GM19238 (cell line): ENCODE data around the gene OPA3.
A peak's percentile ranks its signal among the peaks of the same experiment; 100 is the strongest.

ENCODE experiments used
- DNase-seq: peaks from one replicate; pipeline ENCODE4 v3.0.0; 2011; ENCODE audit warnings: low spot score; ENCODE audit not compliant: insufficient read length

Gene OPA3

GRCh38 chr19:45567609-45568008 is 17.0 kb downstream of the OPA3 start:
- DNase-seq, result no peak

GRCh38 chr19:45564131-45564780 is 20.3 kb downstream of the OPA3 start:
- DNase-seq, result no peak

- DNase-seq, result no peak
Measured at GRCh38 chr19:45560686-45561085, 23.9 kb downstream of the OPA3 start.

- no peak for DNase-seq
Measured at GRCh38 chr19:45560038-45560437, 24.6 kb downstream of the OPA3 start.

GRCh38 chr19:45558399-45558878 is 26.2 kb downstream of the OPA3 start:
- peak; percentile 56 for DNase-seq

- DNase-seq, result no peak
Measured at GRCh38 chr19:45556835-45557234, 27.8 kb downstream of the OPA3 start.

- DNase-seq, result no peak
Measured at GRCh38 chr19:45554481-45554880, 30.1 kb downstream of the OPA3 start.

GRCh38 chr19:45553464-45553863 is 31.1 kb downstream of the OPA3 start:
- DNase-seq, result no peak

GRCh38 chr19:45547965-45548609 is 36.5 kb downstream of the OPA3 start:
- no peak for DNase-seq

- no peak for DNase-seq
Measured at GRCh38 chr19:45547211-45547770, 37.3 kb downstream of the OPA3 start.

GRCh38 chr19:45542234-45542668 is 42.4 kb downstream of the OPA3 start:
- DNase-seq, result no peak

- DNase-seq, result no peak
Measured at GRCh38 chr19:45539459-45539858, 45.1 kb downstream of the OPA3 start.

- no peak for DNase-seq
Measured at GRCh38 chr19:45531349-45531748, 53.3 kb downstream of the OPA3 start.

GRCh38 chr19:45529420-45529785 is 55.2 kb downstream of the OPA3 start:
- DNase-seq, result no peak

- DNase-seq, result no peak
Measured at GRCh38 chr19:45528744-45529419, 55.7 kb downstream of the OPA3 start.

GRCh38 chr19:45528149-45528743 is 56.4 kb downstream of the OPA3 start:
- DNase-seq, result no peak

GRCh38 chr19:45527731-45528130 is 56.9 kb downstream of the OPA3 start:
- no peak for DNase-seq

- no peak for DNase-seq
Measured at GRCh38 chr19:45526971-45527370, 57.6 kb downstream of the OPA3 start.

GRCh38 chr19:45526143-45526542 is 58.5 kb downstream of the OPA3 start:
- DNase-seq, result no peak

GRCh38 chr19:45524575-45525129 is 60.0 kb downstream of the OPA3 start:
- no peak for DNase-seq

GRCh38 chr19:45523642-45524256 is 60.9 kb downstream of the OPA3 start:
- peak; percentile 86 for DNase-seq
